NCI-H510A treated with DMSO at 0.1 percent for 48 hours (cell line): ENCODE measurements around the gene NEDD8.
A peak's percentile ranks its signal among the peaks of the same experiment; 100 is the strongest.

Experiments used
- DNase-seq: peaks from one replicate; lab custom pipeline; 2025; lab: John Stamatoyannopoulos, UW

Gene NEDD8

DNA sequence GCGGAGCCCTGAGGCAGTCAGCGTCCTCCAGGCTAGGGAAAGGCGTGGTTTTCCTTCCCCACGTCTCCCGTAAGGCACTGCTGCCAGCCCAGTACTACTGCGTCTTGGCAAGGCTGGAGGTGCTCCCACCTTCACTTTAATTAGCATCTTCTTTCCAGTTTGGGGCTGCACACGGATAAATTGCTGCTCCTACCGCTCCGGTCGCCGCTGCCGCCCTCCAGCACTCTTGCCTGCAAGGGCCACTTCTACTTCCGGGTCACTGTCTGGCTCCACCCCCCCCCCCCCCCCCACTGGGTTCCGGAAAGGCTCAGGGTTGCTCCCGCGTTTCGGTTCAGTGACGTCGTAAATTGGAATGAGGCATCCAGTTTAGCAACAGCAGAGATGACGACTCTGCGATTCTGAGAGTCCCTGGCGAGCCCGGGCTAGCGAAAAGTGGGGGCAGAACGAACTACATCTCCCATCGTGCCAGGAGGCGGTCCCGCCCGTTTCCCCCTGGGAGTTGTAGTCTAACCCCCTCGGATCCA, at the start of gene NEDD8:
Gene NEDD8, minus strand, starts transcription at position 247 of the 524 bp plus-strand sequence. Its CDS starts 100 bp downstream, at position 147.
- peak; percentile 94 for DNase-seq

DNA sequence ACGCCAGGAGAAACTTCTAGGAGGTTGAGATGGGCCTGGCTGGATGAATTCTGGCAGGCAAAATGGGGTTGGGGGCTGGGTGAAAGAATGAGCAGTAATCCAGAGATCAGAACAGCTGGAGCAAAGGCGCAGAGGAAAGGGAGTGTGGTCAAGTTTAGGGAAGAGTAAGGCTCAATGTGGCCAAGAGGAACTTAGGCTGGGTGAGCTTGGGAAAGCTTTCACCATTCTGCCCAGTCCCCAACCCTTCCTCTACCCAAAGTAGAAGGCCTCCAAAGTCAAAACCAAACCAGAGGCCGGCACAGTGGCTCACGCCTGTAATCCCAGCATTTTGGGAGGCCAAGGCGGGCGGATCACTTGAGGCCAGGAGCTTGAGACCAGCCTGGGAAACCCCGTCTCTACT, 49.5 kb upstream of the NEDD8 start:
- no peak for DNase-seq

DNA sequence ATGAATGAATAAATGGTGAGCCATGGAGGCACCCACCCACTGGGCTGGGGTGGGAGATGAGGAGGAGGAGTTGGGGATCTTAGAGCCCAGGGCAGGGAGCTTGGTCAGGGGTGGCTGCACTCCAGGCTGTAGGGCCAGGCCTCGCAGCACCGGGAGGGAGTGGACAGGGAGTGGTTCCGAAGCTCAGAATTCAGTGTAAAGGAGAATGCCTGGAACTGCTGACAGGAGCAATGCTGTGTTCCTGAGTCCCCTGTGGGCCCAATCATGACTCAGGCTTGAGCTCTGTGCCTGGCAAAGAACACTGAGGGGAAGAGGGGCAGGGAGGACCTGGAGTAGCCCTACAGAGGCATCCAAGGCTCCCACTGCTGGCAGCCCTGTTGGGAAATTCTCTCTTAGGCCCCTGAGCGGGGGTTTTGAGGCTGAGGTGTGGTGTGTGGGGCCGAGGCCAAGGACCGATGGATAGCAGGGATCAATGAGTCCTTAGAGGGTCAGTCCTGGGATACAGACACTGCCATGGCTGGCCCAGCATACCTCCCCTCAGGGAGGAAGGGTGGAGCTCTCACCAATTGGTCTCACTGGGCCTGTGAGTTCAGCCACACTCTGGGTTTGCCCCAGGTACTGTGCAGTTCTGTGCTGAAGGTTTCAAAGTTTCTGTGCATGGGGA, 48.8 kb upstream of the NEDD8 start:
- no peak for DNase-seq

DNA sequence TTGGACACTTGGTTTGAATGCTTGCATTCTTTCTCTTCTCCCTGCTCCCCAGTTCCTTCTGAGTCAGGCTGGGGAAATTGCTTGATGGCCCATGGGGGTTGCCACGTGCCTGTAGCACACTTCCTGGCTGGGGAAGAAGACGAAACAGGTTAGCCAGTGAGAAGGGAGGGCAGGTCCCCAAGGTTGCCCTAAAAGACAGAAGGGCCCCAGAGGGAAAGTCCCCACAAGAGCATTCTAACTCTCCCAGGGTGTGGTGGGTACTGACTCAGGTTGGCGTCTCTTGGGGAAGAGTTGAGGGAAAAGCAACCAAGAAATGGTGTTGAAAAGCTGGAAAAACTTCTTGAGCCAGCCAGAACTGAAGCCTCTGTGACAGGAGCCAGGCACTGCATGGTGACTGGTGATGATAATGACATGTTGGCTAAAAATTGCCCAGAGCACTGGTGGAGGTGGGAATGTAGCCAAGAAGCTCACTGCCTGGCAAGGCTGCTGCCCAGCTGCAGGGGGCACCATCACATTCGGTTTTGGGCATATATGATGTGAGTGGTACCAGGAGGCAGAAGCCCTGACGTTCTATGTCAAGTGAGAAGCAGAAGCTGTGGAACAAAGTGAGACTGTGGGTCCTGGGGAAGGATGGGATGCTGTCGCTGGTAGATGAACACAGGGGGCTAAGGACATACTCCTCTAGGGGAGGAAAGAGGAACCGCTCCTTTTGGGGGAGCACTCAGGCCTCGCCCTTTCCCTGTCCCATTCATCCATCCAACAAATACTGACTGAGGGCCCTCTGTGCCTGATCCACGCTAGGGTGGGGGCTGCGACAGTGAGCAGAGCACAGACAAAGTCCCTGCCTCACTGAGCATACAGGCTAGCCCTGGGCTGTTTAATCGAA, 47.4 kb upstream of the NEDD8 start:
- DNase-seq: no peak

DNA sequence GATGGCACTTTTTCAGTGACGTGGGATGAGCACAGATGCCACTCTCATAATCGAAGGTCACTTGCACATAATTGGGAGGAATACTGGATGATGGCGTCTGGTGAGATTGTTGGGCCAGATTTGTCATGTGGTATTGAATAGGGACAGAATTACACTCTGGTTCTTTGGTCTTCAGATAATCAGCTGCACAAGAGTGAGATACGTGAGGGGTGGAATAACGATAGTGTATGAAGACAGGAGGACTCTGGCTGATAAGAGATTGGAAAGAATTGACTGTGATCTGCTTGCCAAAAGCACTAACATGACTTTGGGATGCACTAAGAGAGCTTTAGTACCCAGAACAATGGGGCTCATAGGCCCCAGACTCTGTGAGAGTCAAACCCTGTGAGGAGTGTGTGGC, 46.3 kb upstream of the NEDD8 start:
- DNase-seq: no peak

- no peak for DNase-seq
These were observed 45.6 kb upstream of the NEDD8 start for GRCh38 chr14:24277606-24278321.

DNA sequence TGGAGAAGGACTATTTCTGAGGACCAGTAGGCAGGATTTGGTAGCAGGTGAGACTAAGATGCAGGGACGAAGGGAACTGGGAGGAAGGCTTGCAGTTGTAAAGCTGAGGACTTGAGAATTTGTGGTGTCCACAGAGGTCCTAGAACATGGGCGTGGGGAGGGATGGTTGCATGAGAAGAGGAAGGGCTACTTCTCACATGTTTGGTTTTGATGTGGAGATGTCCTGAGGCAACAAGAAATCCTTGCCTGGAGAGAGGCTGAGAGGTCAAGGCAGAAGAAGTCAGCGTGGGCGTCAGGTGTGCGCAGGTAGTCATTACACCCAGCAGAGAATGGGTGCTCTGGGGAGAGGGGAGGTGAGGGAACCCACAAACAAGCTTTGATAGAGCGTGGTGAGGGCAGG, 44.9 kb upstream of the NEDD8 start:
- no peak for DNase-seq

- no peak for DNase-seq
These were observed 42.0 kb upstream of the NEDD8 start for GRCh38 chr14:24274101-24274543.

DNA sequence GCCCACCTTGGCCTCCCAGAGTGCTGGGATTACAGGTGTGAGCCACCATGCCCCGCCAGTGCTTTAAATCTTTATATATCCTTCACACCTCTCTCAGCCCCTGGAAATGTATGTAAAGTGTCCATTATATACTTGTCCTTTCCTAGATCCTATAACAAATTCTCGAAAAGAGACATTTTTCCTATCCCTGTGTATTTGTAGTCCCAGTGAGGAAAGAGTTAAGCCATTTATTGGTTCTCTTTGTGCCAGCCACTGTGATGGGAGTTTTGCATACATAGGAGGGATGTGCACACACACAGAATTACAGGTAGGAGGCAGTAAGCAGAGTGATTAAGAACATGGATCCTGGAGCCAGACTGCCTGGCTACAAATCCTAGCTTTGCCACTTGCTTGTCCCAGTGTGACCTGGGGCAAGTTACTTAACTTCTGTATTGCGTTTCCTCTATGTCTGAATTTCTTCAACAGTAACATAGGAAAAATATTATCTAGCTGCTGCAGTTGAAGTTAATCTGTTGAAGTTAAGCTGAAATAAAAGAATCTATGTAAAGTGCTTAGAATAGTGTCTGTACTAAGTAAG, 41.3 kb upstream of the NEDD8 start:
- no peak for DNase-seq

- DNase-seq: no peak
These were observed 40.3 kb upstream of the NEDD8 start for GRCh38 chr14:24272467-24272866.

- DNase-seq: no peak
These were observed 39.7 kb upstream of the NEDD8 start for GRCh38 chr14:24271834-24272263.

- DNase-seq: peak; percentile 92
These were observed 39.1 kb upstream of the NEDD8 start, which contains the start of gene RABGGTA for GRCh38 chr14:24271134-24271833. Gene RABGGTA, minus strand, starts transcription at chr14:24271597. Its CDS starts 482 bp downstream, at chr14:24271115.

DNA sequence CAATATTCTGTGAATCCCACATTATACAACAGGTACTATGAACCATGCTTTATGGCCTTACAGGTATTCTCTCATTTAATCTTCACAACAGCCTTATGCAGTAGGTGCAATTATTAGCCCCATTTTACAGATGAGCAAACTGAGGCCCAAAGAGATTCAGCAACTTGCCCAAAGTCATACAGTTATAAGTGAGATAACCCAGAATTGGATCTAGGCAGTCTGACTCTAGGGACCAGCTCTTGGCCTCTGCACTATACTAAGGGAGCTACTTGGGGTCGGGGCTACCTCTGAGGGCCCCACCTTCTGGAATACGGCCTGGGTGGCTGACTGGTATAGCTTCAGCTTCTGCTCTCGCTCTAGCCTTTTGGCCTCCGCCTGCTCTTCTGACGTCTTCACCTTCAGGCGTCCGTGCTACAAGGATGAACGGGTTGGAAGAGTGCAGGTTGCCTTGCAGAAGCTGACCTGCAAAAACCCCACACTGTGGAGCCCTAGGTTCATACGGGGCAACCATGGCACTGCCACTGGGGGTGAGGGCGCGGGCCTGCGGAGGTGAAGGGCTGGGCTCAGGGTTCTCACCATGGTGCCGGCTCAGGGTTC, 38.5 kb upstream of the NEDD8 start:
- DNase-seq: no peak

GRCh38 chr14:24269910-24270536, 37.9 kb upstream of the NEDD8 start:
- DNase-seq: no peak

DNA sequence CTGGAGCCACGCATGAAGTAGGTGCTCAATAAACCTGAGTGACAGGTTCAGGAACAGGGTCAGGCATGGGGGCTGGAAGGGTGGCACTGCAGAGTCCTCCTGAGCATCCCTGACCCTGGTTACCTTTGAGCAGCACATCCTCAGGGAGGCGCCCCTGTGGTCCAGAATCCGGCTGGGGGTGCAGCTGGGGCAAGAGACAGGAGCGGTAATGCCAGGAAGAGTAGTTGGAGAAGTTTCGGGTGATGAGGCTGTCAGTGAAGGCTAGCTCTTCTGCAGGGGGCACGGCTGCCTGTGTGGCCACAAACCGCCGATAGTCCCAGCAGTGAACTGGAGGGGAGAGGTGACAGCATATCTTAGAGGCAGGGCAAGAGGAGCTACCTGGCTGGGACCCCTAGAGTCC, 37.2 kb upstream of the NEDD8 start:
- no peak for DNase-seq

GRCh38 chr14:24268225-24268624, 36.1 kb upstream of the NEDD8 start:
- DNase-seq: no peak

- DNase-seq: no peak
These were observed 35.3 kb upstream of the NEDD8 start for GRCh38 chr14:24267516-24267915.

GRCh38 chr14:24266344-24267244, 34.4 kb upstream of the NEDD8 start:
- DNase-seq: no peak

DNA sequence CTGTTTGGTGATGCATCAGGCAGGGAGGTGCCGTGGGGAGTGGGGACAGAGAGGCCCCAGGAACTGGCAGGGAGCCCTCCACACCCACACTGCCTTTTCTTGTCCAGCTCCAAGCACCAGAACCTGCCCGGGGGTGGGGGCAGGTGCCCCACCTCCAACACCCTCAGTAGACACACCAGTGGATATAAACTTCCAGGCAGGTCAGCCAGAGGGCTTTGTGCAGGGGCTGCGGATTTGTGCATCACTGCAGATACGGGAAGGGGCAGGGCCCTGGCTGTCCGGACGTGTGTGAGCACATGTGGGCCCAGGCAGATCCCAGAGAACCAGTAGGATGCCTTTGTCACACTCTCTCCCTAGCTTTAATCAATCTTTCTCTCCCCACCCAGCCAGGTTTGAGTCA, 32.1 kb upstream of the NEDD8 start:
- DNase-seq: no peak
